ENCODE measurements around the gene YIF1B.

The YIF1B gene

GRCh38 chr19:38310279-38310670 is 5.5 kb downstream of the YIF1B start:
- TF ChIP-seq FOXP2 (optimal IDR thresholded peaks at IDR 0.05; ENCODE audit: control extremely low read depth, extremely low read length, insufficient read depth) = no peak
- TF ChIP-seq EZH2 (IDR thresholded peaks at IDR 0.05) = no peak
- no peak for TF ChIP-seq POLR2AphosphoS5 (IDR thresholded peaks at IDR 0.05; ENCODE audit: borderline replicate concordance, low read depth, low read length)
- H3K27ac ChIP-seq = no peak overlapping the region
- H3K4me3 ChIP-seq = no peak overlapping the region
- DNase-seq (ENCODE audit: low read depth, low spot score) = no peak
- no peaks in the 10 kb centered on the region for H3K36me3 ChIP-seq (ENCODE audit: insufficient read depth, low read length)
- H3K9ac ChIP-seq (ENCODE audit: insufficient read length) = no peak overlapping the region
- H3K9me3 ChIP-seq (ENCODE audit: low read depth, low read length) = no peaks in the 10 kb centered on the region

DNA sequence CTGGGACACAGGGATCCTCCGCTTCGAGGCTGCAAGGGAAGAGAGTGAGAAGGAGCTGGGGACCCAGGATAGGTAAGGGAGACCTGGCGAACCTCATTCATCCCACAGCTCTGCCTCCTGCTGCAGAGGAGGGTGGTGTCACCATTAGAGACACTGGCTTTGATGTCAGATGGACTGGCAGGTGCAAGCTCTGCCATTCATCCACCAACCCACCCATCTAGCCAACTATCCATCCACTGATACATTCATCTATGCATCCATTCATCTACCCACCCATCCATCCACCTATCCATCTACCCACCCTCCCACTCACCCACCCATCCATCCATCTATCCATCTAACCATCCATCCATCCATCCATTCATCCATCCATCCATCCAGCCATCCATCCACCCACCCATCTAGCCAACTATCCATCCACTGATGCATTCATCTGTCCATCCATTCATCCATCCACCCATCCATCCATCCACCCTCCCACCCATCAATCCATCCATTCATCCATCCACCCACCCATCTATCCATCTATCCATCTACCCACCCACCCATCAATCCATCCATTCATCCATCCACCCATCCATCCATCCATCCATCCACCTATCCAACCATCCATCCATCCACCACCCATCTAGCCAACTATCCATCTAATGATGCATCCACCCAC is 6.0 kb downstream of the YIF1B start:
- Histone ChIP-seq H3K9ac (ENCODE audit: insufficient read length) (no peak overlapping the region), H3K9me3 (ENCODE audit: low read depth, low read length) (no peaks in the 10 kb centered on the region), H3K36me3 (ENCODE audit: insufficient read depth, low read length) (no peaks in the 10 kb centered on the region), H3K4me3 (no peak overlapping the region), H3K27ac (no peak overlapping the region)
- TF ChIP-seq FOXP2 (optimal IDR thresholded peaks at IDR 0.05; ENCODE audit: control extremely low read depth, extremely low read length, insufficient read depth) (no peak), EZH2 (IDR thresholded peaks at IDR 0.05) (no peak), POLR2AphosphoS5 (IDR thresholded peaks at IDR 0.05; ENCODE audit: borderline replicate concordance, low read depth, low read length) (no peak)
- DNase-seq (ENCODE audit: low read depth, low spot score) = no peak

DNA sequence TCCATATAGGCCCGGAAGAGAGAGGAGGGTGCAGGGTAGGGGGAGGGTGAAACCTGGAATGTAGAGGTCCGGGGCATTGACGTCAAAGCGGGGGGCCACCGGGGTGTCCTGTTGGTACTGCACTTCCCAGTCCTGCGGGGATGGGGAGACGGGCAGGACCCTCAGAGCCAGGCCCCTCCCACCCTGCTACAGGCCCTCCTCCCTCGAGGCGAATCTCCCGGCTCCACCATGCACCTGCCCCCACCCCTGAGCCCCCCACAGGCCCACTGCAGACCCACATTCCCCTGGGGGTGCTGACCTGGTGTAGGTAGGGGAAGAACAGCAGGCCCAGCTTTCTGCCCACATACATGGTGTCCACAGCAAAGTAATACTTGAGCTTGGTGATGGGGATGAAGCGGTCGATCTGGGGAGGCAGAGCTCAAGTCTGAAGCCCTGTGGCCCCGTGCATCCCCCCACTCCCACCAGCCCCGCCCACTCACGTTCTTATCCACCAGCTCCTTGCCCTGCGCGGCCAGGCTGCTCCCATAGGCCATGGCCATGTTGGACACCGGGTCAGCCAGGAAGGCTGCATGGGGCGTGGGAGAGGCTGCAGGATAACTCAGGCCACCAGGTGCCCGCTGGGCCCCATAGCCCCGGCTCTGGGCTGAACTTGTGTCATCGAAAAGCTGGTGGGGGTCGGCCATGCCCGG is 6.7 kb downstream of the YIF1B start:
- no peak overlapping the region for H3K27ac ChIP-seq
- TF ChIP-seq POLR2AphosphoS5 (IDR thresholded peaks at IDR 0.05; ENCODE audit: borderline replicate concordance, low read depth, low read length) = no peak
- TF ChIP-seq FOXP2 (optimal IDR thresholded peaks at IDR 0.05; ENCODE audit: control extremely low read depth, extremely low read length, insufficient read depth) = no peak
- TF ChIP-seq EZH2 (IDR thresholded peaks at IDR 0.05) = no peak

GRCh38 chr19:38308006-38308766 is 7.6 kb downstream of the YIF1B start:
- Histone ChIP-seq H3K27ac (no peak overlapping the region), H3K9me3 (ENCODE audit: low read depth, low read length) (no peaks in the 10 kb centered on the region), H3K4me3 (no peak overlapping the region), H3K9ac (ENCODE audit: insufficient read length) (no peak overlapping the region), H3K36me3 (ENCODE audit: insufficient read depth, low read length) (no peaks in the 10 kb centered on the region)
- TF ChIP-seq FOXP2 (optimal IDR thresholded peaks at IDR 0.05; ENCODE audit: control extremely low read depth, extremely low read length, insufficient read depth) = no peak
- no peak for TF ChIP-seq EZH2 (IDR thresholded peaks at IDR 0.05)
- no peak for TF ChIP-seq POLR2AphosphoS5 (IDR thresholded peaks at IDR 0.05; ENCODE audit: borderline replicate concordance, low read depth, low read length)
- no peak for DNase-seq (ENCODE audit: low read depth, low spot score)

More for the DNA sequence above, 6.7 kb downstream of the YIF1B start:
- Histone ChIP-seq H3K4me3 (no peak overlapping the region), H3K9me3 (ENCODE audit: low read depth, low read length) (no peaks in the 10 kb centered on the region), H3K36me3 (ENCODE audit: insufficient read depth, low read length) (no peaks in the 10 kb centered on the region), H3K9ac (ENCODE audit: insufficient read length) (no peak overlapping the region)
- no peak for DNase-seq (ENCODE audit: low read depth, low spot score)

DNA sequence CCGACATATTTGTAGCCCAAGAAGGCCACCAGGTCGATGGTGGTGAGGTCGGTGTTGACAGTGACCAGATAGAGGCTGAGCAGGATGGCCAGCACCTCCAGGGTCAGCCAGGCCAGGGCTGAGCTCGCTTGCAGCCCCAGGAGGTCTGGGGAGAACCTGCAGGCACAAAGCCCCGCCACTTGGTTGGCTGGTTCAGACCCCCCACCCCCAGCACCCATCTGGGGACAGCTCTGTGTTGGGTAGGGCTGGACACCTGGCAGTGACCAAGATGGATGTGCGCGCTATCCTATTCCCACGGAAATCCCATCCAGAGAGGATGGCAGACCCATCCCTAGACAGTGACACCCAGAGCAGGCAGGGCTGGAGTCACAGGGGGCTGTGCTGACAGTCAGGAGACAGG is 8.2 kb downstream of the YIF1B start:
- DNase-seq (ENCODE audit: low read depth, low spot score) = no peak
- Histone ChIP-seq H3K9me3 (ENCODE audit: low read depth, low read length) (no peaks in the 10 kb centered on the region), H3K36me3 (ENCODE audit: insufficient read depth, low read length) (no peaks in the 10 kb centered on the region), H3K27ac (no peak overlapping the region), H3K9ac (ENCODE audit: insufficient read length) (no peak overlapping the region), H3K4me3 (no peak overlapping the region)
- no peak for TF ChIP-seq EZH2 (IDR thresholded peaks at IDR 0.05)
- TF ChIP-seq FOXP2 (optimal IDR thresholded peaks at IDR 0.05; ENCODE audit: control extremely low read depth, extremely low read length, insufficient read depth) = no peak
- no peak for TF ChIP-seq POLR2AphosphoS5 (IDR thresholded peaks at IDR 0.05; ENCODE audit: borderline replicate concordance, low read depth, low read length)

- H3K4me3 ChIP-seq = no peak overlapping the region
- no peak for TF ChIP-seq FOXP2 (optimal IDR thresholded peaks at IDR 0.05; ENCODE audit: control extremely low read depth, extremely low read length, insufficient read depth)
- no peak for TF ChIP-seq EZH2 (IDR thresholded peaks at IDR 0.05)
- TF ChIP-seq POLR2AphosphoS5 (IDR thresholded peaks at IDR 0.05; ENCODE audit: borderline replicate concordance, low read depth, low read length) = no peak
- H3K9ac ChIP-seq (ENCODE audit: insufficient read length) = no peak overlapping the region
- no peaks in the 10 kb centered on the region for H3K36me3 ChIP-seq (ENCODE audit: insufficient read depth, low read length)
- H3K9me3 ChIP-seq (ENCODE audit: low read depth, low read length) = no peaks in the 10 kb centered on the region
- no peak overlapping the region for H3K27ac ChIP-seq
- no peak for DNase-seq (ENCODE audit: low read depth, low spot score)
These were observed 8.7 kb downstream of the YIF1B start for GRCh38 chr19:38307076-38307475.

- no peak for TF ChIP-seq POLR2AphosphoS5 (IDR thresholded peaks at IDR 0.05; ENCODE audit: borderline replicate concordance, low read depth, low read length)
- no peak for TF ChIP-seq EZH2 (IDR thresholded peaks at IDR 0.05)
- TF ChIP-seq FOXP2 (optimal IDR thresholded peaks at IDR 0.05; ENCODE audit: control extremely low read depth, extremely low read length, insufficient read depth) = no peak
- Histone ChIP-seq H3K36me3 (ENCODE audit: insufficient read depth, low read length) (no peaks in the 10 kb centered on the region), H3K27ac (no peak overlapping the region), H3K9ac (ENCODE audit: insufficient read length) (no peak overlapping the region), H3K4me3 (no peak overlapping the region), H3K9me3 (ENCODE audit: low read depth, low read length) (no peaks in the 10 kb centered on the region)
- DNase-seq (ENCODE audit: low read depth, low spot score) = no peak
These were observed 9.5 kb downstream of the YIF1B start for GRCh38 chr19:38306236-38306635.

DNA sequence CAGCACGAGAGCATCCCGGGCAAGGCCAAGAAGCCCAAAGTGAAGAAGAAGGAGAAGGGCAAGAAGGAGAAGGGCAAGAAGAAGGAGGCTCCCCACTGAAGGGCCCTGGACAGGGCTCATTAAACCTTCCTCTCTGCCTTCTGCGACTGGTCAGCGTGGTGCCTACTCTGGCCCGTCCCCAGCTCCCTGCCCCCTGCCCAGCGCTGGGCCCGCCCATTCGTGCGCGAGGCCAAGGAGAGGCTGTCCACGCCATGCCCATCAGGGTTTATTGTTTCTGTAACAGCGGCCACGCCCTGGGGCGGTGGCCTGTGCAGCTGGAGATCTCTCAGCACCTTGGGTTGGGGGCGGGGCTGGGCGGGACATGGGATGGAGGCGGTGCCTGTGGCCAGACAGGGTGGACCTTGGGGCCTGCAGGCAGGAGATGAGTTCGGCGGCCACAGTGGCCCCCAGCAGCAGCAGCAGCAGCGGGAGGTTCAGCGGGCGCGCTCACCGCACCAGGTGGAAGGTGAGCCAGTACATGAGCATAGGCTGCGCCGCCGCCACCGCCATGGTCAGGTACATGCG is 10.8 kb downstream of the YIF1B start:
- H3K4me3 ChIP-seq = no peak overlapping the region
- TF ChIP-seq FOXP2 (optimal IDR thresholded peaks at IDR 0.05; ENCODE audit: control extremely low read depth, extremely low read length, insufficient read depth) (no peak), POLR2AphosphoS5 (IDR thresholded peaks at IDR 0.05; ENCODE audit: borderline replicate concordance, low read depth, low read length) (no peak), EZH2 (IDR thresholded peaks at IDR 0.05) (no peak)
- H3K36me3 ChIP-seq (ENCODE audit: insufficient read depth, low read length) = no peaks in the 10 kb centered on the region
- H3K9ac ChIP-seq (ENCODE audit: insufficient read length) = no peak overlapping the region
- DNase-seq (ENCODE audit: low read depth, low spot score) = no peak
- no peak overlapping the region for H3K27ac ChIP-seq
- no peaks in the 10 kb centered on the region for H3K9me3 ChIP-seq (ENCODE audit: low read depth, low read length)

All from SK-N-MC (cell line).